Calu3 (cell line): ENCODE measurements around the gene KIF25. TPM values are rescaled to one million over a fixed set of nuclear protein-coding genes. Genes with fewer than 3 reads are reported as not detected.

Experiments
- BruUV-seq: library from RNA; stranded (reverse); fragments of 400-500 nt; replicated peaks from 2 replicates; lab custom pipeline; 2021; lab: Mats Ljungman, UMichigan
- CTCF ChIA-PET: fragments of 300-600 bp; sonication (Branson Sonifier 250); formaldehyde crosslinking; loops from one replicate; lab custom pipeline; 2022; ENCODE audit warnings: antibody characterized with exemption; lab: Charles Lee
- DNase-seq: peaks from one replicate; pipeline ENCODE4 v3.0.0; 2022
- H3K27ac Mint-ChIP-seq: one replicate; pipeline ENCODE4 v1.8.0; 2022; ENCODE audit warnings: mixed read lengths; ENCODE audit not compliant: unreplicated experiment
- H3K27me3 Mint-ChIP-seq: one replicate; pipeline ENCODE4 v1.8.0; 2022; ENCODE audit warnings: mixed read lengths; ENCODE audit not compliant: unreplicated experiment
- H3K36me3 Mint-ChIP-seq: one replicate; pipeline ENCODE4 v1.8.0; 2022; ENCODE audit warnings: mild to moderate bottlenecking, moderate library complexity, mixed read lengths; ENCODE audit not compliant: insufficient read depth, unreplicated experiment
- H3K4me1 Mint-ChIP-seq: one replicate; pipeline ENCODE4 v1.8.0; 2022; ENCODE audit warnings: mild to moderate bottlenecking, low read depth, mixed read lengths; ENCODE audit not compliant: unreplicated experiment
- H3K4me3 Mint-ChIP-seq: one replicate; pipeline ENCODE4 v1.8.0; 2022; ENCODE audit warnings: mild to moderate bottlenecking, low read depth, moderate library complexity, mixed read lengths; ENCODE audit not compliant: unreplicated experiment
- H3K9me3 Mint-ChIP-seq: one replicate; pipeline ENCODE4 v1.8.0; 2022; ENCODE audit warnings: low read depth, mixed read lengths; ENCODE audit not compliant: unreplicated experiment
- CTCF ChIP-seq: fragments of 200-600 bp; IDR thresholded peaks from one replicate; pipeline ENCODE4 v1.8.0; 2022; ENCODE audit warnings: antibody characterized with exemption; ENCODE audit not compliant: unreplicated experiment
- intact Hi-C: fragments of 100-400 bp; cut with micrococcal nuclease; formaldehyde crosslinking; loops from one replicate; pipeline ENCODE4 v1.10.0; 2022; ENCODE audit not compliant: unreplicated experiment
- total RNA-seq: library from RNA; stranded (reverse); gene quantifications from 2 replicates; pipeline ENCODE4 v1.2.3, GENCODE V29; 2022

Gene KIF25
- total RNA-seq, 1 experiment from 2014 or later: not detected

GRCh38 chr6:168086616-168087015 is 89.1 kb downstream of the KIF25 start:
- no peak for TF ChIP-seq CTCF
- CTCF ChIA-PET: no interaction called here
- no peak for DNase-seq
- no peaks in the 10 kb centered on the region for H3K9me3 Mint-ChIP-seq
- H3K36me3 Mint-ChIP-seq: no peaks in the 10 kb centered on the region
- no peak overlapping the region for H3K27ac Mint-ChIP-seq
- H3K27me3 Mint-ChIP-seq: peaks cover 90% of the 10 kb centered on the region
- intact Hi-C loops: no loop called here
- no peaks in the 10 kb centered on the region for H3K4me1 Mint-ChIP-seq
- BruUV-seq: no TSS peak
- no peak overlapping the region for H3K4me3 Mint-ChIP-seq

GRCh38 chr6:168087436-168088160 is 90.1 kb downstream of the KIF25 start:
- no peak for DNase-seq
- Mint-ChIP-seq H3K4me3 (no peak overlapping the region), H3K36me3 (no peaks in the 10 kb centered on the region), H3K4me1 (no peaks in the 10 kb centered on the region), H3K27ac (no peak overlapping the region), H3K27me3 (peaks cover 88% of the 10 kb centered on the region), H3K9me3 (no peaks in the 10 kb centered on the region)
- BruUV-seq: no TSS peak
- TF ChIP-seq CTCF: no peak
- intact Hi-C loops: no loop called here
- CTCF ChIA-PET: no interaction called here

GRCh38 chr6:168088161-168089053 is 90.9 kb downstream of the KIF25 start:
- no peak for TF ChIP-seq CTCF
- BruUV-seq: no TSS peak
- no peak overlapping the region for H3K27ac Mint-ChIP-seq
- DNase-seq: no peak
- H3K36me3 Mint-ChIP-seq: no peaks in the 10 kb centered on the region
- peaks cover 88% of the 10 kb centered on the region for H3K27me3 Mint-ChIP-seq
- no peaks in the 10 kb centered on the region for H3K9me3 Mint-ChIP-seq
- CTCF ChIA-PET: no interaction called here
- no peak overlapping the region for H3K4me3 Mint-ChIP-seq
- H3K4me1 Mint-ChIP-seq: no peaks in the 10 kb centered on the region
- intact Hi-C loops: no loop called here

- H3K9me3 Mint-ChIP-seq: no peaks in the 10 kb centered on the region
- no peaks in the 10 kb centered on the region for H3K36me3 Mint-ChIP-seq
- CTCF ChIA-PET: no interaction called here
- no peak for TF ChIP-seq CTCF
- intact Hi-C loops: no loop called here
- no TSS peak for BruUV-seq
- H3K27ac Mint-ChIP-seq: no peak overlapping the region
- peaks cover 79% of the 10 kb centered on the region for H3K27me3 Mint-ChIP-seq
- DNase-seq: no peak
- H3K4me3 Mint-ChIP-seq: no peak overlapping the region
- no peaks in the 10 kb centered on the region for H3K4me1 Mint-ChIP-seq
Observed at GRCh38 chr6:168089186-168090063, 92.0 kb downstream of the KIF25 start.
